GM21619 (cell line): Measurements from ENCODE around the gene CDH4.

ENCODE experiments used
- ATAC-seq: cut with Tn5 transposase; IDR thresholded peaks from one replicate; pipeline ENCODE4 v1.9.1; 2021; ENCODE audit not compliant: unreplicated experiment

CDH4 gene

DNA sequence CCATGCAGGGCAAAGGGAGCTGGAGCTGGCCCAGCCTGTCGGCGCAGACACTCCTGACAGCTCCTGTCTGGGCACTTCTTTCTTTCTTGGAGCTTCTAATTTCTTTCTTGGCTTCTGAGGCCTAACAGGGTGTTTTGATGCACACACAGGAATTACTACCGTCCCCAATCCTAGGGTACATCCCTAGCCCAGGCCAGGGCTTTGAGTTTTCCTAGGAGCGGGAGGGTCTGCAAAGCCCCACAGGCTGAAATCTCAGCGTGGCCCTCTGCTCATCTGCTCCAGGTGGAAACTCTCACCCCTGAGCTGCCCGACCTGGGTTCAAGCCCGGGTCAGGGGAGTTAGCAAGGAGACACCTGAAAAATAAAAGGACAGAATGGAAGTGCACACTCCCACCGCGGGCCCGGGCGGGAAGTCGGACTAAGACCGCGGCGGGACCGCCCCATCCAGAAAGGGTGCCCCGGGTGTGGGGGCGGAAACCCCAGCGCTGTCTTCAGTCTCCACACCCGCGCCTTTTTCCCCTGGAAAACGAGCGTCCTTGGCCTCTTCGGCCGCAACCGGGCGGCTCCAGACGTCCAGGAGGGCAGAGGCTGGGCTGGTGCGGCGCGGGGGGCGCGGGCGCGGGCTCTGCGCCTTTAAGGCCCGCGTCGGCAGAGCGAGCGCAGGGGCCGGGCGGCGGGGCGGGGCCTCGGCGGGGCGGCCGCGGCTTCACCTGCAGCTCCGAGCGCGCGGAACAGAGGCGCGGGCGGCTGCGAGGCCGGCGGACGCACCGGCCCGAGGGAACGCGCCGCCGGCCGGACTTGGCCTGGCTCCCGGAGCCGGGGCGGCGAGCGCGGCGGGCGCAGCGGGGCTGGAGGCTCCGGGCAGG is at the start of gene CDH4:
TSS of gene CDH4 (plus strand) at position 733 of the 865 bp plus-strand sequence.
- no peak for ATAC-seq

- ATAC-seq = no peak
These were observed 48.7 kb upstream of the CDH4 start for GRCh38 chr20:61203320-61203719.

DNA sequence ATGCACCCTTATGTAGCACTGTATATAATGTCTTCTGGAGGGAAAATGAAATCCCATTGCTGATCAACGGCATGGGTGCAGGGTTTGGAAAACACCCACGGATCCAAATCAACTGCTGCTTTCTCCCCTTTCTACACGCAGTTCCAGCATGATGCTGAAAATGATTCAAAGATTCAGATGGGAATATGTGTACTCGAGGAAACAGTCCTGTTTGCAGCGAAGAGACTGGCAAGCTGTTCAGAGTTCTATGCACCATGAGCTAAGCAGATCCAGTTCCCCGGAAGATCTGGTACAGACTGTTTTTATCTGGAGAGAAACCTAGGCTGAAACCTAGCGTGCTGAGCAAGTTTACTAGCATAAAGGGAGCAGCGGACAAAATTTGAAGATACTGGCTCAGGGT is 47.9 kb upstream of the CDH4 start:
- no peak for ATAC-seq

DNA sequence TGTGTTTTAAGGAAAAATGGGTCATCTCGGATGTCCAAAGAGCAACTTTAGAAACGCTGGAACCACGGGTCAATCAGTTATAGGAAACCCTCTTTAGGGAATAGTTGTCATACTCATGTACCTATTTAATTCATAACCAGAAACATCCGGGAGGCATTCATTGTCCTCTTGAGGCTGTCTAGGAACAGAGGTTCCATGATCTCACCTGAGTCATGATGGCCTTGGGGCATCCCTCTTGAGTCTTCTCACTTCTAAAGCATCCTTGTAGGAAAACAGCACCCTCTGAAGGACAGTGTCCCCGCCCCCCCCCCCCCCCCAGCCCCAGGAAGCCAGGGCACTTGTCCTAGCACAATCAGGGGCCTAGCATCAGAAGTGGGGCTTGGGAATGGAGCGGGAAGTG is 46.3 kb upstream of the CDH4 start:
- ATAC-seq = no peak

GRCh38 chr20:61210862-61211261 is 41.2 kb upstream of the CDH4 start:
- ATAC-seq = no peak

DNA sequence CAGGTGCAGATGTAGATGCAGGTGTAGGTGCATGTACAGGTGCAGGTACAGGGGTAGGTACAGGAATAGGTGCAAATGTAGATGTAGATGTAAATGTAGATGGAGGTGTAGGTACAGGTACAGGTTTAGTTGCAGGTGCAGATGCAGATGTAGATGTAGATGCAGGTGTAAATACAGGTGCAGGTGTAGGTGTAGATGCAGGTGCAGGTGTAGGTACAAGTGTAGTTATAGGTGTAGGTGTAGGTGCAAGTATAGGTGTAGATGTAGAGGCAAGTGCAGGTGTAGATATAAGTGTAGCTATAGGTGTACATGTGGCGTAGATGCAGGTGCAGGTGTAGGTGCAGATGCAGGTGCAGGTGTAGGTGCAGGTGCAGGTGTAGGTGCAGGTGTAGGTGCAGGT is 34.2 kb upstream of the CDH4 start:
- ATAC-seq = no peak

DNA sequence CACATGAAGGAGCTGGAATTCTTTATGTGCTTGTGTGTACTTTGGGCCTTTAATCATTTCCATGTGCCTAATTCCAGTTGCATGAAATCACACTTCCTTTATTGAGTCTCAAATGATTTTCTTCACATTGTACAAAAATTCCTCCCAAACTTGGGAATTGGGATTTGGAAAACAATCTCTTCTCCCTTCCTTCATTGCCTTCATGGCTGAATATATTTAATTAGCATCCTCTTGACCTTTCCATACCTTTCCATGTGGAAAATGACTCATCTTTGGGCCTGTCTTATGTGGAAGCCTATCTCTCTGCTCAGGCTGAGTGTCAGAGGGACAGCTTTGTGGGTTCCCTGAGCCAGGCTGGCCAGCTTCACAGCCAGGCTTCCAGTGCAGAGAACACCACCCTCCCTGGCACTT is 33.0 kb upstream of the CDH4 start:
- ATAC-seq = no peak

DNA sequence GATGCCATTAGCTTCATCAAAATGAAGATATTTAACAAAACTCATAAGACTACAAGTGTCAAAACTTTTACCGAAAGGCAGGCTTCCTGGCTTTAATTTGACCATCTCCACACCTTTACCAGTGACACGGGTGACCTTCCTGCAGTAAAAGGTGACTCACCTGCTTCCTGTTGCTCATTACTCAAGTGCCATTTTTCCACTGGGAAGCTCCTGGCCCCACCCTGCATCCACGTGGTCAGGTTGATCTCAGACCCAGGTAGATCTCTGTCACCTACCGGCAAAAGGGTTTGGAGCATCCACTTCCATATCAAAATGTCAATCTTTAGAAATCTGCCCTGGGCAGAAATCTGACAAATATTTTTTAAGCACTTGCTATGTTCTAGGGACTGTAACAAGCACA is 31.9 kb upstream of the CDH4 start:
- ATAC-seq = no peak

DNA sequence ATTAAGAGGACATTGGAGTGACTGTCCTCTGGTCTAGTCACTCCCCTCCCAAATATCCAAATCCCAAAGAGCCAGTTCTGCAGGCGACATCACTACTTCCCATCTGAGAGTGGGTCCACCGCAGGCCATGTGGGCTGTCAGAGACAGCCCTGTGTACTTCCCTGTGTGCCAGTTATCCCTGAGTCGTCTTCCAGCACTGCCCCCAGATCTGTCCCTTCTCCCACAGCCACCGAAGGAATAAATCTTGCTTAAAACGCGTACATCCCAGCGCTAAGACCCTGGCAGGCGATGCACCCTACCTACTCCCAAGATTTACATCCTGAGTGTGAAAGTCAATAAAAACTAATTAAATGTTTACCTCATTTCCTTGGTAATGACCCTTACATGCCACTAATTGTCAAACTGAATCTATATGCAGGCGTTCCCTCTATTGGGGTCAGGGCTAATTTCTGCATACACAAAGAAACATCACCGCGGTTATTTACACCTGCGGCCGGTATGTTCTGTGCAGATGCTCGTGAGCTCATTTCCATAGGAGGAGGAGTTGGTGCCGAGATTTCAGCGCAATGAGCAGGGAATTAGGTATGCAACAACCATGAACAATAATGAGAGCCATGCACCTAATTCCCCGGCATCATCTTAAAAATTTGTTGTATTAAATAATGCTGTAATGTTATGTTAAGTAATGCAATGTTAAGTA is 31.3 kb upstream of the CDH4 start:
- ATAC-seq = no peak

DNA sequence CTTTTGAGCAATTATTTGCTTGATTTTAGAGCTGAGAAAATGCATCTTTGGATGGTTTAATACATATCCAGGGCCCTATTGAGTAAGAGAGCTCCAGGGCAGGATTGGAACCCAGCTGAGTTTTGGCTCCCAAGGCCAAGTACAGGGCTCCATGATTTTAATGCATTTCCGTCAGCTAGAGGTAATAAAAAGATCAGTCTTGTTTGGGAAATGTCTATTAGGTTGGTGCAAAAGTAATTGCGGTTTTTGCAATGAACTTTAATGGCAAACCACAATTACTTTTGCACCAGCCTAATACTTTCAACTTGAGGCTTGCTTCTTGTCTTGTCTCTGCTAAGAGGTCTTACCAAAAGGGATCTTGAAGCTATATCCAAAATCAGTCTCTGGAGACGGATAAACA is 29.4 kb upstream of the CDH4 start:
- no peak for ATAC-seq

DNA sequence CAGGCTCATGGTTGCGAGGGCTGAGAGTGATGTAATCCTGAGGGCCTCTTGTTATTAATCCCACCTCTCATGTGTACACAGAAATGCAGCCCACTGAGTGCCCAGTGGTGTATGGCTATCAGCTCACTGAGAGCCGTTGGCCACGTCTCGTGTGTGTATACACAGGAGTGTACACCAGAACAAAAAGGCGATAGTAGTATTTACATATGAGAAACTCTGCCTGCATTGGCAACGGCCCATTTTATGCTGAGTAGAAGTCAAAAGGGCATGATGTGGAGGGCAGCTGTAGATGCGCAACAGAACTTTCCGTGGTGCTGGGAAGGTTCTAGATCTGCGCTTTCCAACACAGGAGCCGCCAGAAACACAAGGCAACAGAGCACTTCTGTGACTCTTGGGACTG is 28.9 kb upstream of the CDH4 start:
- ATAC-seq = no peak

DNA sequence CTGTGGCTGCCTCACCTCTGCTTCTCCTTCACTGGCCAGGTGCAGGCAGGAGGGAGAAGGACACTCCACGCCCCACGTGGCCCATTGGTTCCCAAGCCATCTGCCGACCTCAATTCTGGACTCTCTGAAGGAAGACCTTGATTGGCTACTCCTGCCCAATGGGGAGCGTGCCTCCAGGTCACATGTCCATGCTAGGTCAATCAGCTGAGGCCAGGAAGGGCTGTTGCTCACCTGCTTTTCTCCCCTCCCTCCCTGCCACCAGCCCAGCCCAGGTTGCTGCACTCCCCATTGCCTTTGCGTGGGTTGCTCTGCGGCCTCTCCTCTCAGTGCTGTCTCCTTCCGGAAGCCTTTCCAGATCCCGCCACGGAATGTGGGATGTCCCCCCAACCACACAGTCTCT is 21.9 kb upstream of the CDH4 start:
- ATAC-seq = no peak

DNA sequence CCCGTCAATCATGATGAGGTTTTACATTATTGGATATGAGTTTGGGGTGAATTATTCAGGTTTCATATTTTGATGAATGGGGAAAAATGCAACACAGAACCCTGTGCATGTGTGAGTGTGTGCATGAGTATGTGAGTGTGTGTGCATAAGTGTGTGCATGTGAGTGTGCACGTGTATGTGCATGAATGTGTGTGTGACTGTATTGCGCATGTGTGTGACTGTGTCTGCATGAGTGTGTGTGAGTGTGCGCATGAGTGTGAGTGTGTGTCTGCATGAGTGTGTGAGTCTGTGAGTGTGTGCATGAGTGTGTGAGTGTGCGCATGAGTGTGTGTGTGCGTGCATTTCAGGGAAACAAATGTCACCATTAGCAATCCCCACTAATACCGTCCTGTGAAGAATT is 18.5 kb upstream of the CDH4 start:
- no peak for ATAC-seq

DNA sequence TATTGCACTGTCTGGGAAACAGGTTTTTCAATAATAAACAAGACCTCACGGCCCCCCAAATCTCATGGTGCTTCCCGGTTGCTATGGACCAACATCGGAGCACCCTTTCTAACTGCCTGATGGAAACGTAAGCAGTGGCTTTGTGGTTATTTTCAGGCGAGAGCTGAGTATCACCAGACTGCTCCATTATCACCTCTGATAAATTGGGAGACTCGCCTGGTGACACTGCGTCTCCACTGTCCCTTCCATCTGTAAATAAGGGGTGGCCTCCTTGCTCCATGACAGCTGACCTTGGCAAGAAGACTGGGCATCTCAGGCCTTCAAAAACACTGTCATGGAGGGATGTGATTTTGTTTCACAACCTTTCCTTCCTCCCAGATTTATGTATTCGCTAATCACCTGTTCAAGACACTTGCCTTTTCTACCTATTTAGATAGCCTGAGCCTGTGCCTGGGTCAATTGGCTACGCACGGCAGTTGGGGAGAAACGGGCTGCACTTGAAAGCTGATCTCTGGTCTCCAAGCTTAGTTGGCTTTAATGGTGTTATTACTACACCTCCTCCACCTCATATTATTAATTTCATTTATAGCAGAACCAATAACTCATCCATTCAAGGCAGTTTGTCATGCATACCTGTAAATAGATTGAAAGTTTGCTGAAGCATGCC is 17.7 kb upstream of the CDH4 start:
- no peak for ATAC-seq

- ATAC-seq = no peak
These were observed 15.3 kb upstream of the CDH4 start for GRCh38 chr20:61236713-61237112.

DNA sequence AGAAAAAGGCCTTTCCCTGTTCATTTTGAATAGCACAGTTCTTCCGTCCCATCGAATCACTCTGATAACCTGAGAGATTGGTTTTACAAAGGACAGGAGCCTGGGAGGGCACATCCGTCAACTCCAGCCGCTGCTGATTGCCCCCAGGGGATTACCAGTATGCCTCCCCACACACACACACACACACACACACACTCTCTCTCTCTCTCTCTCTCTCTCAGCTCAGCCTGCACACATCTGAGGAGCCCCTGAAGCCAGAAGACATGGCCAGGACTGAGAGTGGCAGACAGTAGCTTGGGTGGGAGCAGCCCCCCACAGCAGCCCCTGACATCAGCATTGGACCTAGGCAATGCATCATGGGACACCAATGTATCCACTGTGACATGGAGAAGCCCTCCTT is 13.2 kb upstream of the CDH4 start:
- no peak for ATAC-seq

DNA sequence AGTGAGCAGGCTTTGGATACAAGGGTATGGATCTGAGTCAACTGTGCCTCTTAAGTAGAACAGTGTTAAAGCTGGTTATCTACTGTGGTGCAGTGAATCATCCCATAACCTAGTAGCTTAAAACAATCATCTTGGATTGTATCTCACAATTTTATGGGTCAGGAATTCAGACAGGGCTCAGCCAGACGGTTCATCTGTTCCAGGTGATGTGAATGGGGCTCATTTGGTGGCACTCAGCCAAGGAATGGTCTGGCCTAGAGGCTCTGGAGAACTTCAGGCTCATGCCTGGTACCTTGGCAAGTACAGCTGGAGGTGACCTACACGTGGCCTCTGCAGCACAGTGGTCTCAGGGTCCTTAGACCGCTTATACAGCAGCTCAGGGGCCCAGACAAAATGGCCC is 11.2 kb upstream of the CDH4 start:
- no peak for ATAC-seq

DNA sequence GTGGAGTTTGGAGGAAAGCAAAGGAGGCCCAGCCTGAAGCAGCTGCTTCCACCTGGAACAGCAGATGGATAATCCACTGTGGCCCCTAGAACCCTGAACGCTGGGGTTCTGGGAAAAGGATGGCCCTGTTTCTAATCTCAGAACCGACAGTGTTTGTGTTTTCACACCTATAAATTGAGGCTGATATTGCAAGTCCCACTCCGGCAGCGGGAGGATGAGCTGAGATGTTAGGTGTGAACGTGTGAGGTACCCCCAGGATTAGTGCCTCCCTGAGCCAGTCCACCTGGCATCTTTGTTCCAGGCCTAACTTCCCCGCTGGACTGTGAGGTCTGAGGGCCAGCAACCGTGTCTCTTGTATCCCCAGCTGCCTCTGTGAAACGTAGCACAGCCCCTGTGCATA is 7.8 kb upstream of the CDH4 start:
- no peak for ATAC-seq

- ATAC-seq = no peak
These were observed 5.8 kb upstream of the CDH4 start for GRCh38 chr20:61246269-61246668.

- no peak for ATAC-seq
These were observed 2.4 kb upstream of the CDH4 start for GRCh38 chr20:61249626-61250025.

DNA sequence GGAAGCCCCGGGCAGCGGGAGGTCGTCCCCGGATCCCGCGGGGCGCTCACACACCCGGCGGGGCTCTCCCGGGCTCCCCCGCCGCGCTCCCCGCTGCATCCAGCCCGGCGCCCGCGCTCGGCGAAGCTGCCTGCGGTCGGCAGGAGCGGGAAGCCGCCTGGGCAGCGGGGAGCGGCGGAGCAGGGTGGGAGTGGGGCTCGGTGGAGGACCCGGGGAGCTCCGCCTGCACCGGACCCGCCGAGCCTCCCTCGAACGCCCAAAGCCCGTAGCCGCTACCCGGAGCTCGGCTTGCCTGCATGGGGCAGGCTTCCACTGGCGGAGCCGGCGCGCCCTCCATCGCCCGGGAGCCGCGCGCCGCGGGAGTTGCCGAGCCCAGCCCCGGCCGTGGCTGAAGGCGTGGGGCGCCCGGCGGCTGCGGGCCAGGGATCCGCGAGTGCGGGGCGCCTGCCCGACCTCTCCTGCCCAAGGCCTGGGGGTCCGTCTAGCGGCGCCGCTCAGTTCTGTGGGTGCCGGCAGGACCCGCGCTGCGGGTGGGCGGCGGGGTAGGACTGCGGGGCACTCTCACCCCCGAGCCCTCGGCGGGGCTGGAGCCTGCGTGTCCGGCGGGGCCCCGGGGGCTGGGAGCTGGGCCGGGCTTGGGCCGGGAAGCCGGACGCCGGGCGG is 671 bp downstream of the CDH4 start:
- no peak for ATAC-seq

DNA sequence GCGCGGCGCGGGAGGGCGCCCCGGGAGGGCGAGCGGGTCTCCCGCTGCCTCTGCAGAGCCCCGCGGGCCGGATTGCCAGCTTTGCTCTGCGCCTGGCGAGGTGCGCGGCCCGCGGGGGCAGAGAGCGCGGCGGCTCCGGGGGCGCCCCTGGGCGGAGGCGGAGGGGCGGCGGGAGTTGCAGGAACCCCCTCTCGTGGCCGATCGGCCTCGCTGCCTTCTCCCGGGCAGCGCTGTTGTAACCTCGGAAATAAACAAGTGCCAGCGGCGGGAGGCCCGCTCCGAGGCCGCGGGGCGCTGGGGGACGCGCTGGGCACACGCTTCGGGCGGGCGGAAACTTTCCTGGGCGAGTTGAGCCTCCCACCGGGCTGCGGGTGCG is 1.2 kb downstream of the CDH4 start:
- no peak for ATAC-seq
